ENCODE data around the gene RAB13. TPM values are rescaled to one million over a fixed set of nuclear protein-coding genes. Genes with fewer than 3 reads are reported as not detected.

Gene RAB13
- total RNA-seq, 1 donor from 2014 or later = 41.9 TPM

- TF ChIP-seq, protein P1, sequence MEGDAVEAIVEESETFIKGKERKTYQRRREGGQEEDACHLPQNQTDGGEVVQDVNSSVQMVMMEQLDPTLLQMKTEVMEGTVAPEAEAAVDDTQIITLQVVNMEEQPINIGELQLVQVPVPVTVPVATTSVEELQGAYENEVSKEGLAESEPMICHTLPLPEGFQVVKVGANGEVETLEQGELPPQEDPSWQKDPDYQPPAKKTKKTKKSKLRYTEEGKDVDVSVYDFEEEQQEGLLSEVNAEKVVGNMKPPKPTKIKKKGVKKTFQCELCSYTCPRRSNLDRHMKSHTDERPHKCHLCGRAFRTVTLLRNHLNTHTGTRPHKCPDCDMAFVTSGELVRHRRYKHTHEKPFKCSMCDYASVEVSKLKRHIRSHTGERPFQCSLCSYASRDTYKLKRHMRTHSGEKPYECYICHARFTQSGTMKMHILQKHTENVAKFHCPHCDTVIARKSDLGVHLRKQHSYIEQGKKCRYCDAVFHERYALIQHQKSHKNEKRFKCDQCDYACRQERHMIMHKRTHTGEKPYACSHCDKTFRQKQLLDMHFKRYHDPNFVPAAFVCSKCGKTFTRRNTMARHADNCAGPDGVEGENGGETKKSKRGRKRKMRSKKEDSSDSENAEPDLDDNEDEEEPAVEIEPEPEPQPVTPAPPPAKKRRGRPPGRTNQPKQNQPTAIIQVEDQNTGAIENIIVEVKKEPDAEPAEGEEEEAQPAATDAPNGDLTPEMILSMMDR (conservative IDR thresholded peaks at IDR 0.05; ENCODE audit: low read depth, low read length) = no peak
- peak overlapping the region; percentile 67 for H3K4me3 ChIP-seq (ENCODE audit: low read depth, low read length)
- no peak for DNase-seq (ENCODE audit: low read depth)
These were observed 17.7 kb downstream of the RAB13 start for GRCh38 chr1:153968408-153968807.

- DNase-seq (ENCODE audit: low read depth) = no peak
- TF ChIP-seq, protein P1 (conservative IDR thresholded peaks at IDR 0.05; ENCODE audit: low read depth, low read length) = no peak
- peak overlapping the region; percentile 67 for H3K4me3 ChIP-seq (ENCODE audit: low read depth, low read length)
These were observed 18.2 kb downstream of the RAB13 start for GRCh38 chr1:153968000-153968363.

- peak within 1 kb of the TSS; percentile 67 for H3K4me3 ChIP-seq (ENCODE audit: low read depth, low read length)
- TF ChIP-seq, protein P1 (conservative IDR thresholded peaks at IDR 0.05; ENCODE audit: low read depth, low read length) = peak; percentile 44
- no peak for DNase-seq (ENCODE audit: low read depth)
These were observed 18.8 kb downstream of the RAB13 start, which contains the start of gene CREB3L4 for GRCh38 chr1:153967107-153967999. Gene CREB3L4 (plus strand): TSS chr1:153967902. CDS start chr1:153968526, 624 bp downstream.

GRCh38 chr1:153963850-153964331 lies 22.2 kb downstream of the RAB13 start:
- TF ChIP-seq, protein P1 (conservative IDR thresholded peaks at IDR 0.05; ENCODE audit: low read depth, low read length) = no peak
- peak overlapping the region; percentile 69 for H3K4me3 ChIP-seq (ENCODE audit: low read depth, low read length)
- DNase-seq (ENCODE audit: low read depth) = no peak

- peak within 1 kb of the TSS; percentile 69 for H3K4me3 ChIP-seq (ENCODE audit: low read depth, low read length)
- TF ChIP-seq, protein P1 (conservative IDR thresholded peaks at IDR 0.05; ENCODE audit: low read depth, low read length) = no peak
- DNase-seq (ENCODE audit: low read depth) = no peak
These were observed 22.9 kb downstream of the RAB13 start, which contains the start of gene SLC39A1 for GRCh38 chr1:153963030-153963849. Gene SLC39A1 (minus strand): TSS chr1:153963537. CDS start chr1:153962715, 822 bp downstream.

- DNase-seq (ENCODE audit: low read depth) = no peak
- TF ChIP-seq, protein P1 (conservative IDR thresholded peaks at IDR 0.05; ENCODE audit: low read depth, low read length) = no peak
- peak overlapping the region; percentile 69 for H3K4me3 ChIP-seq (ENCODE audit: low read depth, low read length)
These were observed 23.8 kb downstream of the RAB13 start for GRCh38 chr1:153962088-153963029.

All from epithelial cell of proximal tubule (primary cell).